Measurements from ENCODE around the gene ETFBKMT. TPM values are rescaled to one million over a fixed set of nuclear protein-coding genes. Genes with fewer than 3 reads are reported as not detected.

The ETFBKMT gene
- total RNA-seq, 1 experiment from 2014 or later = 2.0 TPM

- TF ChIP-seq ZNF532 (CRISPR knock-in tag; IDR thresholded peaks at IDR 0.05; ENCODE audit: borderline replicate concordance) = no peak
- TF ChIP-seq RELA (CRISPR knock-in tag; IDR thresholded peaks at IDR 0.05; ENCODE audit: borderline replicate concordance) = no peak
- no peak for TF ChIP-seq MXD4 (CRISPR knock-in tag; IDR thresholded peaks at IDR 0.05; ENCODE audit: borderline replicate concordance)
- TF ChIP-seq ZBTB43 (CRISPR knock-in tag; IDR thresholded peaks at IDR 0.05) = no peak
- no peak for TF ChIP-seq ZNF396 (CRISPR knock-in tag; IDR thresholded peaks at IDR 0.05; ENCODE audit: borderline replicate concordance)
- no peak for TF ChIP-seq NR3C1 (CRISPR knock-in tag; conservative IDR thresholded peaks at IDR 0.05; ENCODE audit: low read depth)
- no peak for TF ChIP-seq ETV6 (CRISPR knock-in tag; IDR thresholded peaks at IDR 0.05)
- TF ChIP-seq CBFB (CRISPR knock-in tag; IDR thresholded peaks at IDR 0.05; ENCODE audit: low read depth) = no peak
- TF ChIP-seq GRHL2 (CRISPR knock-in tag; IDR thresholded peaks at IDR 0.05; ENCODE audit: insufficient replicate concordance, severe bottlenecking) = no peak
- TF ChIP-seq OVOL2 (CRISPR knock-in tag; IDR thresholded peaks at IDR 0.05; ENCODE audit: borderline replicate concordance) = no peak
- TF ChIP-seq ZNF138 (CRISPR knock-in tag; conservative IDR thresholded peaks at IDR 0.05) = no peak
- TF ChIP-seq ELF4 (CRISPR knock-in tag; IDR thresholded peaks at IDR 0.05; ENCODE audit: low read depth) = no peak
Observed at GRCh38 chr12:31629756-31630732, 29.4 kb upstream of the ETFBKMT start (continued).

- ChIA-PET CTCF (interaction anchor here (0.6 to 1.7 kb wide), 2 partner anchors 128 to 228 kb away, joined by 3 to 8 read pairs; no protein-coding TSS in a partner anchor), POLR2A (no interaction called here)
- peaks cover 2% of the 10 kb centered on the region for H3K4me1 Mint-ChIP-seq
- no peaks in the 10 kb centered on the region for H3K27me3 Mint-ChIP-seq (ENCODE audit: low read depth)
- ATAC-seq (no peak), DNase-seq (ENCODE audit: low spot score) (no peak)
- TF ChIP-seq CREM (CRISPR knock-in tag; IDR thresholded peaks at IDR 0.05) = no peak
- no peak for TF ChIP-seq NFATC4 (CRISPR knock-in tag; IDR thresholded peaks at IDR 0.05)
- TF ChIP-seq ZNF423 (CRISPR knock-in tag; IDR thresholded peaks at IDR 0.05) = no peak
- no peak for TF ChIP-seq CDX4 (CRISPR knock-in tag; IDR thresholded peaks at IDR 0.05; ENCODE audit: borderline replicate concordance)
- no peak for TF ChIP-seq ELF4 (CRISPR knock-in tag; IDR thresholded peaks at IDR 0.05; ENCODE audit: low read depth)
- no peak for TF ChIP-seq MAX (CRISPR knock-in tag; IDR thresholded peaks at IDR 0.05)
- no peak overlapping the region for H3K27ac Mint-ChIP-seq
- no peaks in the 10 kb centered on the region for H3K9me3 Mint-ChIP-seq
- H3K36me3 Mint-ChIP-seq = no peaks in the 10 kb centered on the region
- no peak overlapping the region for H3K4me3 Mint-ChIP-seq
Observed at GRCh38 chr12:31631023-31631724, 28.3 kb upstream of the ETFBKMT start.

All from WTC11 (cell line).